Measurements from ENCODE around the gene ABHD2. TPM values are rescaled to one million over a fixed set of nuclear protein-coding genes. Genes with fewer than 3 reads are reported as not detected.

Gene ABHD2
- total RNA-seq, 1 donor from 2014 or later = 202 TPM

DNA sequence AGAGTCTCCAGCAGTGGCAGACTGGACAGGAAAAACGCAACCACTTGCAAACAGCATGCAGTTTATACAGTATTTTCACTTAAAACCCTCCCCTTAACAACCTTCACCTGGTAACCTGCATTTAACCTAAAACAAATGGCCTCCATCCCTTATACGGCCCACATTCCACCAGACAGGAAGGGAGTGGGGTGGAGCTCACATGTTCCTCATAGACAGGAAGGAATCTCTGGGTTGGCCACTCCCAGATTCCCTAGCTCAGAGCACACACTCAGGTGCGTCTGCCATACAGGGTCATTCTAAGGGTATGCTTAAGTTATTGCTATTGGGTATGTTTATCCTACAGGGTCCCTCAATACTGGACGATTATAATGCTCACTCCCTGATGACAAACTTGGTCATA is 16.8 kb upstream of the ABHD2 start:
- DNase-seq (no peak), ATAC-seq (no peak)
- intact Hi-C loops (cut with DNase I) = no loop called here
- H3K27ac ChIP-seq = no peak overlapping the region
- peaks cover 12% of the 10 kb centered on the region for H3K4me1 ChIP-seq
- H3K36me3 ChIP-seq = no peaks in the 10 kb centered on the region
- no peak overlapping the region for H3K4me3 ChIP-seq
- H3K9me3 ChIP-seq = peaks cover 14% of the 10 kb centered on the region
- TF ChIP-seq, protein P1, sequence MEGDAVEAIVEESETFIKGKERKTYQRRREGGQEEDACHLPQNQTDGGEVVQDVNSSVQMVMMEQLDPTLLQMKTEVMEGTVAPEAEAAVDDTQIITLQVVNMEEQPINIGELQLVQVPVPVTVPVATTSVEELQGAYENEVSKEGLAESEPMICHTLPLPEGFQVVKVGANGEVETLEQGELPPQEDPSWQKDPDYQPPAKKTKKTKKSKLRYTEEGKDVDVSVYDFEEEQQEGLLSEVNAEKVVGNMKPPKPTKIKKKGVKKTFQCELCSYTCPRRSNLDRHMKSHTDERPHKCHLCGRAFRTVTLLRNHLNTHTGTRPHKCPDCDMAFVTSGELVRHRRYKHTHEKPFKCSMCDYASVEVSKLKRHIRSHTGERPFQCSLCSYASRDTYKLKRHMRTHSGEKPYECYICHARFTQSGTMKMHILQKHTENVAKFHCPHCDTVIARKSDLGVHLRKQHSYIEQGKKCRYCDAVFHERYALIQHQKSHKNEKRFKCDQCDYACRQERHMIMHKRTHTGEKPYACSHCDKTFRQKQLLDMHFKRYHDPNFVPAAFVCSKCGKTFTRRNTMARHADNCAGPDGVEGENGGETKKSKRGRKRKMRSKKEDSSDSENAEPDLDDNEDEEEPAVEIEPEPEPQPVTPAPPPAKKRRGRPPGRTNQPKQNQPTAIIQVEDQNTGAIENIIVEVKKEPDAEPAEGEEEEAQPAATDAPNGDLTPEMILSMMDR (IDR thresholded peaks at IDR 0.05) = no peak
- no peaks in the 10 kb centered on the region for H3K27me3 ChIP-seq (ENCODE audit: low read depth)

DNA sequence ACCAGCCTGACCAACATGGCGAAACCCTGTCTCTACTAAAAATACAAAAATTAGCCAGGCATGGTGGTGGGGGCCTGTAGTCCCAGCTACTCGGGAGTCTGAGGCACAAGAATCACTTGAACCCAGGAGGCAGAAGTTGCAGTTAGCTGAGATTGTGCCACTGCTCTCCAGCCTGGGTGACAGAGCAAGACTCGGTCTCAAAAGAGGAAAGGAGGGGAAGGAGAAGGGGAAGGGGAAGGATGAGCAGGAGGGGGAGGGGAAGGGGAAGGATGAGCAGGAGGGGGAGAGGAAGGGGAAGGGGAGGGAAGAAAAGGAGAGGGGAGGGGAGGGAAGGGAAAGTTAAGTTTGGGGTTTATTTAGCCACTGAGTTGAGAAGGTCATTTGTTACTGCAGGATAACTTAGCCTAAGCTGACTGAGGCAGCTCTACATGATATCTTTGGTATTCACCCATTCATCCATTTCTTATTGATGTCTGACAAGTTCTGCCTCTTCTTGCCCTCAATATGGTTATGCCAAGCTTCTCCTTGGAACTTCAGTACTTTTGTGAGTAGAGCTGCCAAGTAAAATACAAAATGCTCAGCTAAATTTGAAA is 15.9 kb upstream of the ABHD2 start:
- peaks cover 12% of the 10 kb centered on the region for H3K4me1 ChIP-seq
- no peaks in the 10 kb centered on the region for H3K27me3 ChIP-seq (ENCODE audit: low read depth)
- intact Hi-C loops (cut with DNase I) = no loop called here
- TF ChIP-seq, protein P1 (IDR thresholded peaks at IDR 0.05) = no peak
- no peaks in the 10 kb centered on the region for H3K36me3 ChIP-seq
- H3K27ac ChIP-seq = no peak overlapping the region
- no peak for DNase-seq
- ATAC-seq = no peak
- no peak overlapping the region for H3K4me3 ChIP-seq
- H3K9me3 ChIP-seq = peaks cover 5% of the 10 kb centered on the region

DNA sequence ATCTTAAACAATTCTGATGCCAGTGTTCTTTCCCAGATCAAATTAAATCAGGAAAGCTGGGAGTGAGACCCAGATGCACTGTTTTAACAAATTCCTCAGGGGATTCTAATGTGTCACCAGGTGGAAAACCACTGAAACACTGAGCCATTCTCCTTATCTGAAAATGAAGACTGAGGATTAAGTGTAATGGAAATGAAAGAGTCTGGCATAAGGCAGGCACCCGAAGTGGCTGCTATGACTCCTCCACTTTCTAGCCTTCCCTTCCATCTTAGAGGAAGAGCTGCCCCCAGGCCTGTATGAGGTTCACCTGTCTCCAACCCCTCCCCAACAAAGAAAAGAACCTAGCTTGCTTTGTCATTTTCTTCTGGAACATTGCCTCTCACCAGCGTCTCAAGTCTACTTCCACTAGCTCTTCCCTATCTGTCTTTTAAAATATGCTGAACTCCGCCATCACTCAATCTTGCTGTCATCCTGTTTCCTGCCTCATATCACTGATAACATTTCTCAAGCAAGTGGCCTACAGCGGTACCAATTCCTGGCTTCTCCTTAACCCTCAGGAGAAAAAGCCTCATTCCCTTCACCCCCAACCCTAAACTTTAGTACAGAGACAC is 13.7 kb upstream of the ABHD2 start:
- intact Hi-C loops (cut with DNase I) = no loop called here
- DNase-seq = no peak
- H3K27me3 ChIP-seq (ENCODE audit: low read depth) = no peaks in the 10 kb centered on the region

DNA sequence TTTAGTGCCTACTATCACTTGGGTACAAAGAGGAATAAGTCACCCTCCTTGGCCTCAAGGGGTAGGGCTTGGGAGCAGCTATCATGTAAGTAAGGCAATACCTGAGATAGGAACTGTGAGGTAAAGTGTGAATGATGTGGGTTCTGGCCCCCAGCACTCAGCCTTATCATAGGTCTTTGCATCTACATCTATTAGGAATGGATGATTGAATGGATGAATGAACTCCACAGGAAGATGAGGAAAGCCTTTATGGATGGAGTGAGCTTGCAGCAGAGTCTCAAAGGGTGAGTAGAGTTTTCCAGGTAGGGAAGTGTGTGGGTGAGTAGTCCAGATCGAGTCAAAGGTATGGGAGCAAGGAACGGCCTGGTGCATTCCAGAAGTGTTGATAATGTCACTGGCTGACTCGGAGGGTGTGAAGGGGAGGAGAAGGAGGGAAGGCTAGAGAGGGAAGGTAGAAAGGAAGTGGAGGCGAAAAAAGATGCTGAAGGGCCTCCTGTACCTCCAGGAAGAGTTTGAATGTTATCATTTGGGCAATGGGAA is 13.1 kb upstream of the ABHD2 start:
- H3K27me3 ChIP-seq (ENCODE audit: low read depth) = no peaks in the 10 kb centered on the region
- H3K36me3 ChIP-seq = no peaks in the 10 kb centered on the region
- peaks cover 12% of the 10 kb centered on the region for H3K4me1 ChIP-seq
- no peak overlapping the region for H3K4me3 ChIP-seq
- H3K9me3 ChIP-seq = no peaks in the 10 kb centered on the region
- intact Hi-C loops (cut with DNase I) = no loop called here
- no peak overlapping the region for H3K27ac ChIP-seq
- ATAC-seq = peak in 1 of 2 donors; percentile 17
- no peak for DNase-seq
- TF ChIP-seq, protein P1 (IDR thresholded peaks at IDR 0.05) = no peak

More for the DNA sequence above, 13.7 kb upstream of the ABHD2 start:
- H3K4me3 ChIP-seq = no peak overlapping the region
- H3K27ac ChIP-seq = no peak overlapping the region
- no peak for ATAC-seq
- peaks cover 12% of the 10 kb centered on the region for H3K4me1 ChIP-seq
- no peaks in the 10 kb centered on the region for H3K9me3 ChIP-seq
- H3K36me3 ChIP-seq = no peaks in the 10 kb centered on the region
- TF ChIP-seq, protein P1 (IDR thresholded peaks at IDR 0.05) = no peak

DNA sequence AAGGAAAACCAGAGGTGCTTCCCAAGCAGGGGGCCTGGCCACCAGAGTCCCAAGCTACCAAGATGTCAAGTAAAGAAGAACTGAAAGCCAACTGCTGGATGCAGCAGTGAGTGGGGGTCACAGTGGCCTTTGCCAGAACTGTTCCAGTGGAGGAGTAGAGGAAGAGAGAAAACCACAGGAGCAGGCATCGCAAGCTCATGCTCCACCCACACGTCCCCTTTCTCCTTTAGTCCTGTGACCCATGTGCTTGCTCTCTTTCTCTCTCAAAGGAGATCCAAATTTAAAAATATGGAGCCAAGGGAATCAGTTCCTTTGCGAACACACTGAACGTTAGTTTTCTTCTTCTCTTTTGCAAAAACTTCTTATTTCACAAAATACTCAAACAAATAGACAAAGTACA is 12.4 kb upstream of the ABHD2 start:
- intact Hi-C loops (cut with DNase I) = no loop called here
- DNase-seq (no peak), ATAC-seq (peak; percentile 58 to 69)
- Histone ChIP-seq H3K27me3 (ENCODE audit: low read depth) (no peaks in the 10 kb centered on the region), H3K36me3 (no peaks in the 10 kb centered on the region), H3K27ac (no peak overlapping the region), H3K9me3 (no peaks in the 10 kb centered on the region), H3K4me1 (peaks cover 9% of the 10 kb centered on the region), H3K4me3 (no peak overlapping the region)
- TF ChIP-seq, protein P1 (IDR thresholded peaks at IDR 0.05) = no peak
